HG02588 (cell line): ENCODE measurements around the gene AKIRIN1.
"Not testable (repeated sequence)": the region's sequence is repeated elsewhere in the genome, so short reads cannot be mapped to it uniquely, and the experiment has no call there.

ENCODE experiments used
- ATAC-seq: cut with Tn5 transposase; IDR thresholded peaks from one replicate; pipeline ENCODE4 v1.9.1; 2021; ENCODE audit warnings: mild to moderate bottlenecking, moderate library complexity; ENCODE audit not compliant: unreplicated experiment

AKIRIN1 gene

GRCh38 chr1:38992412-38993111, 1.5 kb downstream of the AKIRIN1 start:
- no peak for ATAC-seq

GRCh38 chr1:38994196-38994595, 3.1 kb downstream of the AKIRIN1 start:
- ATAC-seq: no peak

- no peak for ATAC-seq
These were observed 6.2 kb downstream of the AKIRIN1 start for GRCh38 chr1:38997034-38997900.

- no peak for ATAC-seq
These were observed 6.8 kb downstream of the AKIRIN1 start for GRCh38 chr1:38997901-38998190.

GRCh38 chr1:39001516-39002421, 10.7 kb downstream of the AKIRIN1 start:
- no peak for ATAC-seq

GRCh38 chr1:39003281-39003680, 12.2 kb downstream of the AKIRIN1 start:
- no peak for ATAC-seq

GRCh38 chr1:39003794-39004193, 12.7 kb downstream of the AKIRIN1 start:
- no peak for ATAC-seq

GRCh38 chr1:39006287-39006686, 15.2 kb downstream of the AKIRIN1 start:
- no peak for ATAC-seq

GRCh38 chr1:39006726-39007645, 15.9 kb downstream of the AKIRIN1 start:
- no peak for ATAC-seq

- ATAC-seq: not testable (repeated sequence)
These were observed 23.9 kb downstream of the AKIRIN1 start for GRCh38 chr1:39014956-39015355.

GRCh38 chr1:39016604-39017171, 25.6 kb downstream of the AKIRIN1 start:
- no peak for ATAC-seq

GRCh38 chr1:39017266-39017665, 26.2 kb downstream of the AKIRIN1 start:
- no peak for ATAC-seq

- not testable (repeated sequence) for ATAC-seq
These were observed 29.4 kb downstream of the AKIRIN1 start for GRCh38 chr1:39020494-39020893.

GRCh38 chr1:39021426-39021825, 30.4 kb downstream of the AKIRIN1 start:
- ATAC-seq: no peak

GRCh38 chr1:39023140-39023539, 32.1 kb downstream of the AKIRIN1 start:
- ATAC-seq: no peak

- peak; percentile 69 for ATAC-seq
These were observed 35.2 kb downstream of the AKIRIN1 start, which contains the start of gene NDUFS5 for GRCh38 chr1:39026051-39026865. NDUFS5 (plus strand) TSS chr1:39026350; CDS start chr1:39028725, 2,375 bp downstream.

GRCh38 chr1:39026866-39027507, 35.9 kb downstream of the AKIRIN1 start:
- no peak for ATAC-seq

- no peak for ATAC-seq
These were observed 43.1 kb downstream of the AKIRIN1 start for GRCh38 chr1:39034114-39034654.
